GM21619 (cell line): ENCODE data around the gene CHN1.

Source experiments
- ATAC-seq: cut with Tn5 transposase; IDR thresholded peaks from one replicate; pipeline ENCODE4 v1.9.1; 2021; ENCODE audit not compliant: unreplicated experiment

The CHN1 gene

GRCh38 chr2:174788291-174788929 is 216.8 kb downstream of the CHN1 start:
- no peak for ATAC-seq

- ATAC-seq, result no peak
These were observed 217.5 kb downstream of the CHN1 start for GRCh38 chr2:174787487-174788205.

GRCh38 chr2:174786066-174786725 is 219.0 kb downstream of the CHN1 start:
- ATAC-seq, result no peak

DNA sequence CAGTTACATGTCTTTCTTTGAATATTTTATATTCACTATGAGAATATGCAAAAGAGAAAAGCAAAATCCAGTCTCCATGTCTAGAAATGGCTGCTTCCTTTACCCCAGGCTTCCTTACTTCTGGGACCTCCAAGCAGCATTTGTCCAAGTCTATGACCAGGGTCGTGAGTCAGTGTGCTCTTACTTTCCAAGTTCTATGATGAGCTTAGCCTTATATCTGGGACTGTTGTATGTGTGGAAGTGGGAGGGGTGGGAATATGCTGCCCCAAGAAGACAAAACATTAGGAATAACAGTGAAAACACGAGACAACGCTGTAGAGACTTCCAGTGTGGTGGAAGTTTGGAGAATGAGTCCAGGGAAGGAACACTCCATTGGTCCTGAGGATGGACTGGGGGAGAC is 219.7 kb downstream of the CHN1 start:
- no peak for ATAC-seq

DNA sequence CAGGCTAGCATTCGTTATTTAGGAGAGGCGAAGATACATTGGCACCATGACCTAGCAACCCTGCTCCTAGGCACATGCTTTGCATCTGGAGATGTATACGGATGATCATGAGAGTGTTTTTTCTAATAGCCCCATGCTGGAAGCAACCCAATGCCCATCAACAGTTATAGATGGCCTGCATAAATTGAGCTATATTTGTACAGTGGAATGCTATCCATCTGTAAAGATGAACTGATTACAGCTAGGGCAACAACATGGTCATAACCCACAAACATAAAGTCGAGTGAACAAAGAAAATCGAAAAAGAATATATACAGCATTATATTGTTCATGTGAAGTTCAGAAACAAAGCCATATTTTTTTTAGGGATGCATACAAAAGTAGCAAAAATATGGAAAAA is 220.3 kb downstream of the CHN1 start:
- no peak for ATAC-seq

- no peak for ATAC-seq
These were observed 220.9 kb downstream of the CHN1 start for GRCh38 chr2:174784316-174784715.

GRCh38 chr2:174781996-174782395 is 223.2 kb downstream of the CHN1 start:
- ATAC-seq, result no peak

DNA sequence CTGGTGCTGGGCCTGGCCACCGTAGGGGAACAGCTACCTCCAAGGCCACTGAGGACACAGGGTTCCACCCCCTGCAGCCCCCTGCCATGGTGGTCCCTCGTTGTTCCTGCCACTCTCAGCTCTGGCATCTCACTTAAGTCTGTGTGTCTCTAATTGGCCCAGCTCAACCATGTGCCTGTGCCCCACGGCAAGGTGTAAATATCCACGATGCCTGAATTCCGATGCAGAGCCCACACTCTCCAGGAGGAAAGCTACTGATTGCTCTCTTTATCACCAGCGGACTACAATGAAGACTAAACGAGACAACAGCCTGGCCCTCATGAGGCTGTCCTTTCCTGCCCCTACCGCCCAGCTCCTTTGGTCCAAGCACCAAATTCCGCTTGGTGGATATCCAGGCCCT is 223.9 kb downstream of the CHN1 start:
- no peak for ATAC-seq

DNA sequence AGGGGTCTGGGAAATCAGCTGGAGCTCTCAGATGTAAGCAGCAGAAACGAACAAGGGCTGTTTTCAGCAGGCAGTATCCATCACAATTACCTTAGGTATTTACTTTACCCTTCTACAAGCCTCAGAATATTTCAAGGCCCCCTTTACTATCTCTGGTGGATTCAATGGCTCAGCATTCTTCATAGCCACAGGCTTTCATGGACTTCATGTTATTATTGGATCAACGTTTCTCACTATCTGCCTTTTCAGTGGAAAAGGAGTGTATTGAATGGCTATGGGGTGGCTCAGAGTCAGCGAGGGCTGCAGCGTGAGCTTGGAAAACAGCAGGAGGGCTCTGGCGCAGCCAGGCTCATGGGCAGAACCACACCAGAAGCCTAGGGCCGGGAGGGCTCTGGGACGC is 224.3 kb downstream of the CHN1 start:
- no peak for ATAC-seq

DNA sequence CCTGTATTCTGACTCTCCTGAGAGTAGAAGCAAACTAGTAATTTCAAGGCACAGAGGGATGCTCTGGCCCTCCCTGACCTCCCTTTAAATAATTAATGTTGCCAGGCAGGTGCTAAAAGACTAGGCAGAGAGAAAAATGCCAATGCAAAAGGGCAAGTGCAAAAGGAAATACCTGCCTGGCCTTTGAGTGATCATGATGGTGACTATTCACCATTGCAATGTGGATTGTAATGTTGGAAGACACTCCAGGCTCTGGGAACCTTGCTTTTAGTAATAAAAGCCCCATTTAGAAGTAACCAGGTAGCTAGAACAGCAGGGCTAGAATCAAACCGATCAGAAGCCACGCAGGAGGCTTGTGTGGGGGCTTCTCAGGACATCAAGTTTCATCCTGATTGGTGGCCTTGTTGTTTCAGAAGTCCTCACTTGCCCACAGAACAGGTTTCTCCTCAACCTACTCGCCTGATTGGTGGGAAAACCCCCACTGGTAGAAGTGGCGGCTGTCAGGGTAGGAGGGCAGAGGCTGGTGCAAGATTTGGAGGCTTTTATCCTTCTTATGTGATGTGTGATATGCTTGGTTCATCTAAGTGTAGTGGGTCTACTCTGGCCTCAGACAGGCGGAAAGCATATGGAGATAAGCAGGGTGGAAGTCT is 224.9 kb downstream of the CHN1 start:
- no peak for ATAC-seq

- ATAC-seq, result no peak
These were observed 225.7 kb downstream of the CHN1 start for GRCh38 chr2:174779361-174779928.

- ATAC-seq, result peak; percentile 64
These were observed 226.8 kb downstream of the CHN1 start for GRCh38 chr2:174778085-174778981.

GRCh38 chr2:174777347-174778084 is 227.7 kb downstream of the CHN1 start:
- ATAC-seq, result no peak

- ATAC-seq, result no peak
These were observed 228.5 kb downstream of the CHN1 start for GRCh38 chr2:174776675-174777074.

DNA sequence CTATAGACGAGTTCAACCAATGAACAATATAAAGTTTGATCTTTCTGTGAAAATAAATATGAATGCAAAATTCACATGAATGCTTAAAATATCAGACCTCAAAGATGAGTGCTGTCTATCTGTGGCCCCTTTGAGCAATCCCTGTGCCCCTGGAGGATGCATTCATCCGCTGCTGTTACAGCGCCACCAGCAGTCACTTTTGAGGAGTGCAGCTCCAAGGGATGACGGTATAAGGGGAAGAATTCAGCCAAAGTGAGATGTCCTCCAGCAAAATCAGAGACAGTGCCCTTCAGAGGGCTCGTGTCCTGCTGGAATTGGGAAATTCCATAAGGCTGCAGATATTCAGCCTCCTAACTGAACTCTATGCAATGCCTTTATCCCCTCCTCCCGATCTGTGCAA is 229.0 kb downstream of the CHN1 start:
- ATAC-seq, result no peak

GRCh38 chr2:174775571-174775980 is 229.6 kb downstream of the CHN1 start:
- no peak for ATAC-seq

GRCh38 chr2:174774886-174775285 is 230.3 kb downstream of the CHN1 start:
- no peak for ATAC-seq

DNA sequence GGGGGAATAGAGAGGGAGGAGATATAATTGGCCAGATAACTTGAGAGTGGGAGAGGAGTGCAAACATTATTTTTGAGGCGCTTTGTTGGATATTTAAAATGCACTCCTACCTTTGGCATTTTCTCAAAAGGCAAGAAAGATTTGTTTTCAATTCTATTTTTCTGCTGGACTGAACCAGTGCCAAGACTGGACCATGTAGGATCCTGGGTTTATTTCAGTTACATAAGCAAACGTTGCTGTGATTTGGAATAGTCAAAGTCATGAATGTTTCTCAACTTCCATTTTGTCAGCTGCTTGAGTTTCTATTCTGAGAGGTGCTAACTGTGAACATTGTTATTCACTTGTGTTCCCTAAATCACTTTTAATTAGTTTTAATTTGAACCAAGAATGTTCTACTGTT is 232.0 kb downstream of the CHN1 start:
- ATAC-seq, result no peak

DNA sequence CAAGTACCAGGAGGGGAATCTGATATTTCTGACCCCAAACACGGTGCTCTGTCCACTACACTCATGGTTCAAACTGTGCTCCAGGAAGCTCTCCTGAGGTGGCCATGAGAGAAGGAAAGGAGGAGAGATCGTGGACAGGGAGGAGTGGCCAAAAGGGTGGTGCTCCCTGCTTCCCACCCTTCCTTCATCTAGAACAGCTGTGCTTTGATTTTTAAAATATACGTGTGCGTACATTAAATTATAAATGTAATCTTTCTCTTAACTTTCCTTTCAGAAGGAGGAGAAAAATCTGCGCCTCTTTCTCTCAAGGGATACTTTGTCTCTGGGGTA is 232.7 kb downstream of the CHN1 start:
- ATAC-seq, result no peak
